Spleen (tissue), 7 donors: Measurements from ENCODE around the gene SLC8A1.

Experiments used
- CTCF ChIP-seq, 11 experiments: fragments of 200-600 bp in 7 of 11; fragments of 450-650 bp in 4 of 11; sonication (generic) in 4 of 11; IDR thresholded peaks in 8 of 11; conservative IDR thresholded peaks in 3 of 11; 1 replicate in 7 of 11; 2 replicates in 4 of 11; pipeline versions ENCODE4 v1.4.0 to v1.8.0; 2016 to 2021; ENCODE audit warnings: antibody characterized with exemption in 11 of 11, inconsistent platforms in 4 of 11, mild to moderate bottlenecking in 1 of 11
- POLR2A ChIP-seq, 3 donors: fragments of 450-650 bp; IDR thresholded peaks; one replicate each; pipeline ENCODE4 v1.5.1; 2017; ENCODE audit warnings: antibody characterized with exemption in 3 of 3, mild to moderate bottlenecking in 1 of 3
- POLR2AphosphoS5 ChIP-seq, 3 donors: sonication (generic); formaldehyde crosslinking; IDR thresholded peaks; one replicate each; pipeline ENCODE4 v1.5.1; 2017; ENCODE audit warnings: antibody characterized with exemption in 3 of 3
- donor health status: DM: no; HTN: no; CAD: no; lungs with moderate emphysema.
- donor health status: DM: no; HTN: no; CAD: no.
- donor health status: DM: no; HTN: no; CAD: no.

GRCh38 chr2:40409734-40410133, 42.2 kb downstream of the SLC8A1 start:
- TF ChIP-seq CTCF (IDR thresholded peaks at IDR 0.05 in 8 of 11, conservative IDR thresholded peaks at IDR 0.05 in 3 of 11) (no peak), POLR2A (IDR thresholded peaks at IDR 0.05) (no peak), POLR2AphosphoS5 (IDR thresholded peaks at IDR 0.05) (no peak)
